ENCODE data around the gene FUS.
A peak's percentile ranks its signal among the peaks of the same experiment; 100 is the strongest.
"Not testable (repeated sequence)": the region's sequence is repeated elsewhere in the genome, so short reads cannot be mapped to it uniquely, and the experiment has no call there.

Gene FUS

DNA sequence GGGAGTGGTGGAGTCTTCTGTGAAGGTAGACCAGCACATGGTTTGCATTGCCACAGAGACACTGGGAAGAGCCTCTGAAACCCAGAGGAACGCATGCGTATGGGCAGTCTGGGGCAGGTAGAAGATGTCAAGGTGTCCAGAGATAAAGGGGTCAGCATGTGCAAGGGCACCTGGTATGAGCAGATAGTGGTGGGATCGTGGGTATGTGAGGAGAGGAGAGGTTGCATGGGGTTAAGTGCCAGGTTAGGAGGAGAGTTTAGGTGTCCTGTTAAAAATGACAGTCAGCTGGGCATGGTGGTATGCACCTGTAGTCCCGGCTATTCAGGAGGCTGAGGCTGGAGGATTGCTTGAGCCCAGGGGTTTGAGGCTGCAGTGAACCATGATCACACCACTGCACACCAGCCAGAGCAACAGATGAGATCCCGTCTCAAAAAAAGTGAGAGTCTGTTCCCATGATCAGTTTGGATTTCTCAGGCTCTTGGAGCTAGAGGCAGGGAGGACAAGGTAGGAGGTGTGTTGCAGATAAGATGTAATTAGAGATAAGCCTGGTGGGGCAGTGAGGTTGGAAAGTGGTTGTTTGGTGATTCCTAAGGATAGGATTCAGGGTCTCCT is 19.6 kb downstream of the FUS start:
- no peak overlapping the region for H3K4me3 ChIP-seq (ENCODE audit: low read depth, low read length)
- DNase-seq (ENCODE audit: low read depth, low spot score): no peak
- in situ Hi-C loops (cut with HindIII; ENCODE audit: low sequenced_read_pairs): loop anchor here (25.0 kb wide), 1 partner anchor 263 kb away; the partner anchor contains the start of genes ARMC5 and TGFB1I1
- TF ChIP-seq, protein P1, sequence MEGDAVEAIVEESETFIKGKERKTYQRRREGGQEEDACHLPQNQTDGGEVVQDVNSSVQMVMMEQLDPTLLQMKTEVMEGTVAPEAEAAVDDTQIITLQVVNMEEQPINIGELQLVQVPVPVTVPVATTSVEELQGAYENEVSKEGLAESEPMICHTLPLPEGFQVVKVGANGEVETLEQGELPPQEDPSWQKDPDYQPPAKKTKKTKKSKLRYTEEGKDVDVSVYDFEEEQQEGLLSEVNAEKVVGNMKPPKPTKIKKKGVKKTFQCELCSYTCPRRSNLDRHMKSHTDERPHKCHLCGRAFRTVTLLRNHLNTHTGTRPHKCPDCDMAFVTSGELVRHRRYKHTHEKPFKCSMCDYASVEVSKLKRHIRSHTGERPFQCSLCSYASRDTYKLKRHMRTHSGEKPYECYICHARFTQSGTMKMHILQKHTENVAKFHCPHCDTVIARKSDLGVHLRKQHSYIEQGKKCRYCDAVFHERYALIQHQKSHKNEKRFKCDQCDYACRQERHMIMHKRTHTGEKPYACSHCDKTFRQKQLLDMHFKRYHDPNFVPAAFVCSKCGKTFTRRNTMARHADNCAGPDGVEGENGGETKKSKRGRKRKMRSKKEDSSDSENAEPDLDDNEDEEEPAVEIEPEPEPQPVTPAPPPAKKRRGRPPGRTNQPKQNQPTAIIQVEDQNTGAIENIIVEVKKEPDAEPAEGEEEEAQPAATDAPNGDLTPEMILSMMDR (IDR thresholded peaks at IDR 0.05; ENCODE audit: low read depth, low read length): no peak

DNA sequence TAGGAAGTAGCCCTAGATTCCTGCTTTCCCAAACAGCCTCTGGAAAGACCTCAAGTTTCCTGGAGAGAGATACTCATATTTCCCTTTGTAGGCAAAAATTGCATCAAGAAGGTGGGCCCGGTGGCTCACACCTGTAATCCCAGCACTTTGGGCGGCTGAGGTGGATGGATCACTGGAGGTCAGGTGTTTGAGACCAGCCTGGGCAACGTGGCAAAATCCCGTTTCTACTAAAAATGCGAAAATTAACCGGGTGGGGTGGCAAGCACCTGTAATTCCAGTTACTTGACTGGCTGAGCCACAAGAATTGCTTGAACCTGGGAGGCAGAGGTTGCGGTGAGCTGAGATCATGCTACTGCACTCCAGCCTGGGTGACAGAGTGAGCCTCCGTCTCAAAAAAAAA is 20.2 kb downstream of the FUS start:
- H3K4me3 ChIP-seq (ENCODE audit: low read depth, low read length); DNase-seq (ENCODE audit: low read depth, low spot score); in situ Hi-C loops (cut with HindIII; ENCODE audit: low sequenced_read_pairs): not testable (repeated sequence)

DNA sequence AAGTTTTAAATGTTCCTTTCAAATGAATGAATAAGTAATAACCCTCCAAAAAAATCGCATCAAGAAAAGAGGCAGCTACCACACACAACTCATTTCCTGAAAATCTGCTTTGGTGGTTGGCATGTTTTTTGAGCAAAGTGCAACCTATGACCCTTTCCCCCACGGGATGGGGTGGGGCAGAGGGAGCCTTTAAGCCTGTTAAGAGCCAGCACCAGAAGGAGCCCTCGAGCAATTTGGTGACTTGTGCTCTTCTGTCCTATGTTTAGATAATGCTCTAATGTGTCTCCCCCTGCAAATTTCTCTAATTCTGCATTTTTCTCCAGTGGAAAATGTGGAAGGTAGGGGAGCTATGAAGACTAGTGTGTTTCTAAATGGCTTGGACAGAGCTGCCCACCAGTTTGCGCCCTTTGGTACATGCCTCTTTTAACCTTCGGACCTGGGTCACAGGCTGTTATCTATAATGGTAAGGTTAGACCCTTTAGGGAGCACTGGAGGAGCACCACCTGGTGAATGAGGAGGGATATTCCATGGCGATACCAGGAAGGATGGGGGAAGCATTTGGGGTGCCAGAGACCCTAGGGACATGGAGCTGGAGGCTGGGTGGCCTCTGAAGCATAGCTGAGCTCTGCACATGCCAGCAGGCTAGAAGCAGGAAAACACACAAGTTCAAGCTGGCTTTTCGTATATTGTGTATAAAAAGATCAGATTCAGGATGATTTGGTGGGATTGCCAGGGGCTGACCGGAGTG is 21.1 kb downstream of the FUS start:
- in situ Hi-C loops (cut with HindIII; ENCODE audit: low sequenced_read_pairs): no loop called here
- no peak overlapping the region for H3K4me3 ChIP-seq (ENCODE audit: low read depth, low read length)
- DNase-seq (ENCODE audit: low read depth, low spot score): no peak
- TF ChIP-seq, protein P1 (IDR thresholded peaks at IDR 0.05; ENCODE audit: low read depth, low read length): no peak

DNA sequence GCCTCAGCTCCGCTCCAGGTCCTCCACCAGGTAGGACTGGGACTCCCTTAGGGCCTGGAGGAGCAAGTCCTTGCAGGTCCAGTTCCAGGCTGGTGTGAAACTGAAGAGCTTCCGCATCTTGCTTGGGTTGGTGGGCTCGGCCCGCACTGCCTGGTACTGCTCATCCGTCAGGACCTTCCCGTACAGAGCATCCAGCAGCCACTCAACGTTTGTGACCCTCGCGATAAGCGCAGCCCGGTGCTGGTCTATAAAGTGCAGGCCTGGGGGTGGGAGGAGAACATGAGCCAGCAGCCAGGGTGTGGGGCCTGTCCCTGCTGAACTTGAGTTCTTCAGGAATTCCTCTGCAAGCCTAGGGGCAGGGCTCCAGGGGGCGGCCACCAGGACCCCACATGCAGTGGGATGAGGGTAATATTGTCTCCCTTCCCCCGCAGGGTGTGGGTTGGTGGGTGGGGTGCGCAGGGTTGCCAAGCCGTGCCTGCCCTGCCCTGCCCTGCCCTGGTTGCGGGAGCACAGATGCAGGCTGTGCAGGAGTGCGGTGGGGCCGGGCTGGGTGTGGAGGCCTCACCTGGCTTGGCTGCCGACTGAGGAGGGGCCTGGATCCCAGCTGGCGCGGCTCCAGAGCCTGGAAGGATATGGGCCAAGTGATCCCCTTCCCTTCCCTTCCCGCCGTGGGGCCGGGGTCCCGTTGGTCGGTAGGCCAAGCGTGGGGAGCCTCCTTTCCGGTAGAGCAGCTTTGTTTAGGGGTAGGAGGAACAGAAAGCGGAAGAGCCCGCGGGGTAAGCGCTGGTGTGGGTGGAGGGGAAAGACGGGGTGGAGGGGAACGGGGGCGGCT is 21.9 kb downstream of the FUS start:
- H3K4me3 ChIP-seq (ENCODE audit: low read depth, low read length): peak overlapping the region; percentile 55
- TF ChIP-seq, protein P1 (IDR thresholded peaks at IDR 0.05; ENCODE audit: low read depth, low read length): no peak
- in situ Hi-C loops (cut with HindIII; ENCODE audit: low sequenced_read_pairs): no loop called here
- DNase-seq (ENCODE audit: low read depth, low spot score): no peak

- peak within 1 kb of the TSS; percentile 55 for H3K4me3 ChIP-seq (ENCODE audit: low read depth, low read length)
- TF ChIP-seq, protein P1 (IDR thresholded peaks at IDR 0.05; ENCODE audit: low read depth, low read length): no peak
- in situ Hi-C loops (cut with HindIII; ENCODE audit: low sequenced_read_pairs): no loop called here
- DNase-seq (ENCODE audit: low read depth, low spot score): peak; percentile 23
Observed at GRCh38 chr16:31202414-31203375, 22.8 kb downstream of the FUS start, which contains the start of gene PYCARD. TSS of gene PYCARD (minus strand) at chr16:31202760. CDS start at chr16:31202690, 70 bp downstream.

GRCh38 chr16:31204871-31205666 is 25.1 kb downstream of the FUS start:
- in situ Hi-C loops (cut with HindIII; ENCODE audit: low sequenced_read_pairs): no loop called here
- H3K4me3 ChIP-seq (ENCODE audit: low read depth, low read length): no peak overlapping the region
- no peak for DNase-seq (ENCODE audit: low read depth, low spot score)
- TF ChIP-seq, protein P1 (IDR thresholded peaks at IDR 0.05; ENCODE audit: low read depth, low read length): no peak
